HepG2 (cell line): Measurements from ENCODE around the gene FGF10. TPM values are rescaled to one million over a fixed set of nuclear protein-coding genes. Genes with fewer than 3 reads are reported as not detected.

ENCODE experiments used
- ATAC-seq: fragments of 200-7000 bp; cut with Tn5 transposase; 3 replicates; pipeline ENCODE4 v1.9.1; 2020; ENCODE audit warnings: mild to moderate bottlenecking, moderate library complexity
- BruUV-seq: library from RNA; stranded (reverse); fragments of 400-500 nt; replicated peaks from 2 replicates; lab custom pipeline; 2021; lab: Mats Ljungman, UMichigan
- CTCF ChIA-PET: fragments of 300-600 bp; formaldehyde crosslinking; extraction: SDS; loops from one replicate; lab custom pipeline; 2021; ENCODE audit warnings: low total read pairs, inconsistent platforms, low intra/inter-chr PET ratio; lab: Yijun Ruan, JAX
- POLR2A ChIA-PET: fragments of 350-600 bp; sonication (Branson Sonifier 250); formaldehyde crosslinking; loops from one replicate; lab custom pipeline; 2020; ENCODE audit warnings: antibody characterized with exemption, inconsistent platforms; lab: Yijun Ruan, JAX
- DNase-seq: peaks from one replicate; pipeline ENCODE4 v3.0.0-alpha.2; 2015; ENCODE audit warnings: low spot score
- FAIRE-seq: peaks from 3 replicates; lab custom pipeline; 2011; peaks lifted over from hg19 to GRCh38; lab: Jason Lieb, UNC
- H2AFZ ChIP-seq: one replicate; pipeline ENCODE4 v1.6.1; 2011; ENCODE audit warnings: low read length, inconsistent platforms
- H3K27ac ChIP-seq: fragments of 300-600 bp; 3 replicates; pipeline ENCODE4 v1.8.0; 2011; ENCODE audit warnings: mixed run types, mild to moderate bottlenecking, mixed read lengths, low read length, inconsistent platforms; ENCODE audit not compliant: insufficient read depth; ENCODE audit errors: extremely low read length
- H3K27me3 ChIP-seq, 2 experiments: fragments of 200-600 bp in 1 of 2; 2 replicates in 1 of 2; 3 replicates in 1 of 2; pipeline versions ENCODE4 v1.6.0 to v1.8.0; 2011; ENCODE audit warnings: low read length in 2 of 2, mild to moderate bottlenecking in 2 of 2, moderate library complexity in 2 of 2, inconsistent platforms in 1 of 2; ENCODE audit not compliant: insufficient read depth in 2 of 2, control insufficient read depth in 1 of 2
- H3K36me3 ChIP-seq, 2 experiments: fragments of 200-600 bp in 1 of 2; replicated peaks in 1 of 2; 2 replicates in 1 of 2; 3 replicates in 1 of 2; pipeline versions ENCODE4 v1.5.1 to v1.8.0; 2011; ENCODE audit warnings: low read length in 2 of 2, inconsistent platforms in 1 of 2; ENCODE audit not compliant: insufficient read depth in 2 of 2, control insufficient read depth in 1 of 2
- H3K4me1 ChIP-seq: 2 replicates; pipeline ENCODE4 v1.5.1; 2012; ENCODE audit warnings: low read length, inconsistent platforms; ENCODE audit not compliant: insufficient read depth
- H3K4me2 ChIP-seq: 2 replicates; pipeline ENCODE4 v1.6.0; 2011; ENCODE audit warnings: low read depth, low read length, inconsistent platforms
- H3K4me3 ChIP-seq, 3 experiments: fragments of 200-600 bp in 1 of 3; sonication (generic), shearing (Covaris generic) in 1 of 3; replicated peaks in 1 of 3; 2 replicates each; pipeline ENCODE4 v1.5.1; 2011 to 2016; ENCODE audit warnings: low read length in 3 of 3, inconsistent platforms in 2 of 3, low read depth in 2 of 3, mild to moderate bottlenecking in 2 of 3, control low read depth in 1 of 3, mixed read lengths in 1 of 3; ENCODE audit not compliant: insufficient read depth in 1 of 3
- H3K79me2 ChIP-seq: one replicate; pipeline ENCODE4 v1.6.1; 2011; ENCODE audit warnings: low read length, inconsistent platforms; ENCODE audit not compliant: insufficient read depth
- H3K9ac ChIP-seq: 2 replicates; pipeline ENCODE4 v1.6.0; 2011; ENCODE audit warnings: mild to moderate bottlenecking, low read depth, low read length, inconsistent platforms; ENCODE audit not compliant: insufficient read depth
- H3K9me3 ChIP-seq: 2 replicates; pipeline ENCODE4 v1.5.1; 2012; ENCODE audit warnings: mild to moderate bottlenecking, low read length
- H4K20me1 ChIP-seq: 2 replicates; pipeline ENCODE4 v1.6.0; 2011; ENCODE audit warnings: inconsistent platforms, mild to moderate bottlenecking, low read length, moderate library complexity; ENCODE audit not compliant: insufficient read depth
- JDP2 ChIP-seq: sonication (generic); formaldehyde crosslinking; IDR thresholded peaks from 2 replicates; pipeline ENCODE4 v1.8.1; 2022; ENCODE audit warnings: missing genetic modification reagents, borderline replicate concordance
- KDM6A ChIP-seq: IDR thresholded peaks from 2 replicates; pipeline ENCODE4 v1.6.1; 2016; ENCODE audit warnings: low read depth
- PTBP1 ChIP-seq: fragments of 200-400 bp; formaldehyde crosslinking; IDR thresholded peaks from 2 replicates; pipeline ENCODE4 v1.6.1; 2018; ENCODE audit warnings: low read length, low read depth; ENCODE audit not compliant: poor library complexity, severe bottlenecking
- ZNF207 ChIP-seq: fragments of 450-650 bp; IDR thresholded peaks from 2 replicates; pipeline ENCODE4 v1.6.1; 2016; ENCODE audit warnings: antibody characterized with exemption, borderline replicate concordance
- ZNF264 ChIP-seq: sonication (generic); formaldehyde crosslinking; IDR thresholded peaks from 2 replicates; pipeline ENCODE4 v1.4.0; 2020; ENCODE audit warnings: missing genetic modification reagents
- ZNF724P ChIP-seq: sonication (generic); formaldehyde crosslinking; IDR thresholded peaks from 2 replicates; pipeline ENCODE4 v1.8.0; 2022; ENCODE audit warnings: missing genetic modification reagents, borderline replicate concordance
- WGBS: methylation state at CpG from one replicate; pipeline ENCODE4 v1.1.6; 2017; ENCODE audit warnings: low lambda C conversion rate; 5-methylcytosine and 5-hydroxymethylcytosine counted together
- in situ Hi-C: cut with HindIII; loops from 2 replicates; pipeline ENCODE4 v1.10.0; 2017; ENCODE audit warnings: low pct_unique_long_range_greater_than_20kb; ENCODE audit not compliant: extremely low pct_ligation_motif_present
- intact Hi-C: fragments of 100-400 bp; cut with micrococcal nuclease; formaldehyde crosslinking; loops from one replicate; pipeline ENCODE4 v1.10.0; 2022; ENCODE audit not compliant: unreplicated experiment
- polyA plus RNA-seq, 8 experiments: library from polyadenylated mRNA; depleted of rRNA in 3 of 8; stranded (reverse) in 7 of 8; unstranded in 1 of 8; fragments of >200 nt; fragmentation: Illumina TruSeq in 4 of 8; extraction: Trizol in 4 of 8; gene quantifications; 2 replicates each; pipeline versions ENCODE4 v1.2.1 to v1.2.3, GENCODE V29; 2011 to 2016; ENCODE audit warnings: low read depth in 4 of 8, missing spikeins in 1 of 8, mixed read lengths in 1 of 8; ENCODE audit not compliant: insufficient read depth in 1 of 8
- total RNA-seq, 5 experiments: library from RNA; depleted of rRNA; stranded (reverse); fragments of >200 nt; fragmentation: Illumina TruSeq; extraction: Trizol; gene quantifications; 2 replicates each; pipeline ENCODE4 v1.2.3, GENCODE V29; 2016; ENCODE audit warnings: low read depth in 1 of 5
- TF ChIP-seq, protein P1 (sequence below): IDR thresholded peaks from 2 replicates; pipeline ENCODE4 v1.6.1; 2016; ENCODE audit warnings: missing biosample characterization, missing genetic modification reagents, low read depth
- TF ChIP-seq, protein P2 (sequence below): IDR thresholded peaks from 2 replicates; pipeline ENCODE4 v1.6.1; 2016; ENCODE audit warnings: mild to moderate bottlenecking
- TF ChIP-seq, protein P3 (sequence below): fragments of 450-650 bp; IDR thresholded peaks from 2 replicates; pipeline ENCODE4 v1.6.1; 2017; ENCODE audit warnings: mild to moderate bottlenecking
- TF ChIP-seq, protein P4 (sequence below): sonication (generic); formaldehyde crosslinking; IDR thresholded peaks from 2 replicates; pipeline ENCODE4 v1.4.0; 2020; ENCODE audit warnings: missing genetic modification reagents, borderline replicate concordance
- TF ChIP-seq, protein P5 (sequence below): sonication (generic); formaldehyde crosslinking; IDR thresholded peaks from 2 replicates; pipeline ENCODE4 v1.4.0; 2020; ENCODE audit warnings: missing genetic modification reagents
- TF ChIP-seq, protein P6 (sequence below): sonication (generic); IDR thresholded peaks from 2 replicates; pipeline ENCODE4 v1.6.1; 2016; ENCODE audit warnings: low read depth, borderline replicate concordance

The FGF10 gene
- total and polyA plus RNA-seq, 2 of the 13 experiments (the other 11 are each of a cell fraction or from before 2014, with no cell fraction given) = not detected

DNA sequence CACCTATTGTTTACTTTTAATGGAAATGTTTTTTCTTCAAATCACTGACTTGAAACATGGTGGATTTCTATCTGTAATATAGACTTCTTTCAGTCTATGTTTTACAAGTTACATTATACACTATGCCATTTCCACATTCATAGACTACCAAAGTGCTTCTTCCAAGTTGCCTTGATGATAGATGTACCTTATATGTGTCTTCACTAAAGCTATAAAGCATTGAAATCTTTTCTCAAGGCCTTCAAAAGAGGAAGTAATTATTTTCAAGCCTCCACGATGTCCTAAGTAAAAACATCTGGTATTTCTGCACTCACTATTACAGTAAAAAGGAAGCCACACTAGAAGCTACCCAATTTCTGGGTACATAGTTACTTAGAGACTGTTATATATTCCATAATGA lies 113.3 kb downstream of the FGF10 start:
- Histone ChIP-seq H3K9me3 (no peaks in the 10 kb centered on the region), H3K4me1 (no peaks in the 10 kb centered on the region), H3K27me3 (no peaks in the 10 kb centered on the region), H3K27ac (no peak overlapping the region), H3K4me3 (no peak overlapping the region), H3K36me3 (no peaks in the 10 kb centered on the region), H4K20me1 (no peaks in the 10 kb centered on the region), H3K4me2 (no peak overlapping the region), H3K9ac (no peak overlapping the region), H3K79me2 (no peaks in the 10 kb centered on the region), H2AFZ (no peak overlapping the region)
- POLR2A ChIA-PET = no interaction called here
- FAIRE-seq (no peak), DNase-seq (no peak), ATAC-seq (no peak)
- in situ Hi-C loops = no loop called here
- intact Hi-C loops = no loop called here
- CTCF ChIA-PET = no interaction called here
- 0% methylated on average over 1 of the region's 1 CpG for WGBS
- no TSS peak for BruUV-seq
- TF ChIP-seq PTBP1 (no peak), ZNF207 (no peak), ZNF264 (CRISPR knock-in tag) (no peak), ZNF724P (CRISPR knock-in tag) (no peak), KDM6A (no peak), JDP2 (CRISPR knock-in tag) (no peak)
- TF ChIP-seq, protein P1, sequence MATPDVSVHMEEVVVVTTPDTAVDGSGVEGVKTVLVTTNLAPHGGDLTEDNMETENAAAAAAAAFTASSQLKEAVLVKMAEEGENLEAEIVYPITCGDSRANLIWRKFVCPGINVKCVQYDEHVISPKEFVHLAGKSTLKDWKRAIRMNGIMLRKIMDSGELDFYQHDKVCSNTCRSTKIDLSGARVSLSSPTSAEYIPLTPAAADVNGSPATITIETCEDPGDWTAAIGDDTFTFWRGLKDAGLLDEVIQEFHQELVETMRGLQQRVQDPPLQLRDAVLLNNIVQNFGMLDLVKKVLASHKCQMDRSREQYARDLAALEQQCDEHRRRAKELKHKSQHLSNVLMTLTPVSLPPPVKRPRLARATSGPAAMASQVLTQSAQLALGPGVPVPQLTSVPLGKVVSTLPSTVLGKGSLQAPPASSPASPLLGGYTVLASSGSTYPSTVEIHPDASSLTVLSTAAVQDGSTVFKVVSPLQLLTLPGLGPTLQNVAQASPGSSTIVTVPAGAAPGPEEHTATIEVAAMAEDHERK = no peak
- TF ChIP-seq, protein P2, sequence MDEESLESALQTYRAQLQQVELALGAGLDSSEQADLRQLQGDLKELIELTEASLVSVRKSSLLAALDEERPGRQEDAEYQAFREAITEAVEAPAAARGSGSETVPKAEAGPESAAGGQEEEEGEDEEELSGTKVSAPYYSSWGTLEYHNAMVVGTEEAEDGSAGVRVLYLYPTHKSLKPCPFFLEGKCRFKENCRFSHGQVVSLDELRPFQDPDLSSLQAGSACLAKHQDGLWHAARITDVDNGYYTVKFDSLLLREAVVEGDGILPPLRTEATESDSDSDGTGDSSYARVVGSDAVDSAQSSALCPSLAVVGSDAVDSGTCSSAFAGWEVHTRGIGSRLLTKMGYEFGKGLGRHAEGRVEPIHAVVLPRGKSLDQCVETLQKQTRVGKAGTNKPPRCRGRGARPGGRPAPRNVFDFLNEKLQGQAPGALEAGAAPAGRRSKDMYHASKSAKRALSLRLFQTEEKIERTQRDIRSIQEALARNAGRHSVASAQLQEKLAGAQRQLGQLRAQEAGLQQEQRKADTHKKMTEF (CRISPR knock-in tag) = no peak
- TF ChIP-seq, protein P3, sequence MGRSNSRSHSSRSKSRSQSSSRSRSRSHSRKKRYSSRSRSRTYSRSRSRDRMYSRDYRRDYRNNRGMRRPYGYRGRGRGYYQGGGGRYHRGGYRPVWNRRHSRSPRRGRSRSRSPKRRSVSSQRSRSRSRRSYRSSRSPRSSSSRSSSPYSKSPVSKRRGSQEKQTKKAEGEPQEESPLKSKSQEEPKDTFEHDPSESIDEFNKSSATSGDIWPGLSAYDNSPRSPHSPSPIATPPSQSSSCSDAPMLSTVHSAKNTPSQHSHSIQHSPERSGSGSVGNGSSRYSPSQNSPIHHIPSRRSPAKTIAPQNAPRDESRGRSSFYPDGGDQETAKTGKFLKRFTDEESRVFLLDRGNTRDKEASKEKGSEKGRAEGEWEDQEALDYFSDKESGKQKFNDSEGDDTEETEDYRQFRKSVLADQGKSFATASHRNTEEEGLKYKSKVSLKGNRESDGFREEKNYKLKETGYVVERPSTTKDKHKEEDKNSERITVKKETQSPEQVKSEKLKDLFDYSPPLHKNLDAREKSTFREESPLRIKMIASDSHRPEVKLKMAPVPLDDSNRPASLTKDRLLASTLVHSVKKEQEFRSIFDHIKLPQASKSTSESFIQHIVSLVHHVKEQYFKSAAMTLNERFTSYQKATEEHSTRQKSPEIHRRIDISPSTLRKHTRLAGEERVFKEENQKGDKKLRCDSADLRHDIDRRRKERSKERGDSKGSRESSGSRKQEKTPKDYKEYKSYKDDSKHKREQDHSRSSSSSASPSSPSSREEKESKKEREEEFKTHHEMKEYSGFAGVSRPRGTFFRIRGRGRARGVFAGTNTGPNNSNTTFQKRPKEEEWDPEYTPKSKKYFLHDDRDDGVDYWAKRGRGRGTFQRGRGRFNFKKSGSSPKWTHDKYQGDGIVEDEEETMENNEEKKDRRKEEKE = no peak
- TF ChIP-seq, protein P4, sequence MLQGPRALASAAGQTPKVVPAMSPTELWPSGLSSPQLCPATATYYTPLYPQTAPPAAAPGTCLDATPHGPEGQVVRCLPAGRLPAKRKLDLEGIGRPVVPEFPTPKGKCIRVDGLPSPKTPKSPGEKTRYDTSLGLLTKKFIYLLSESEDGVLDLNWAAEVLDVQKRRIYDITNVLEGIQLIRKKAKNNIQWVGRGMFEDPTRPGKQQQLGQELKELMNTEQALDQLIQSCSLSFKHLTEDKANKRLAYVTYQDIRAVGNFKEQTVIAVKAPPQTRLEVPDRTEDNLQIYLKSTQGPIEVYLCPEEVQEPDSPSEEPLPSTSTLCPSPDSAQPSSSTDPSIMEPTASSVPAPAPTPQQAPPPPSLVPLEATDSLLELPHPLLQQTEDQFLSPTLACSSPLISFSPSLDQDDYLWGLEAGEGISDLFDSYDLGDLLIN (CRISPR knock-in tag) = no peak
- TF ChIP-seq, protein P5, sequence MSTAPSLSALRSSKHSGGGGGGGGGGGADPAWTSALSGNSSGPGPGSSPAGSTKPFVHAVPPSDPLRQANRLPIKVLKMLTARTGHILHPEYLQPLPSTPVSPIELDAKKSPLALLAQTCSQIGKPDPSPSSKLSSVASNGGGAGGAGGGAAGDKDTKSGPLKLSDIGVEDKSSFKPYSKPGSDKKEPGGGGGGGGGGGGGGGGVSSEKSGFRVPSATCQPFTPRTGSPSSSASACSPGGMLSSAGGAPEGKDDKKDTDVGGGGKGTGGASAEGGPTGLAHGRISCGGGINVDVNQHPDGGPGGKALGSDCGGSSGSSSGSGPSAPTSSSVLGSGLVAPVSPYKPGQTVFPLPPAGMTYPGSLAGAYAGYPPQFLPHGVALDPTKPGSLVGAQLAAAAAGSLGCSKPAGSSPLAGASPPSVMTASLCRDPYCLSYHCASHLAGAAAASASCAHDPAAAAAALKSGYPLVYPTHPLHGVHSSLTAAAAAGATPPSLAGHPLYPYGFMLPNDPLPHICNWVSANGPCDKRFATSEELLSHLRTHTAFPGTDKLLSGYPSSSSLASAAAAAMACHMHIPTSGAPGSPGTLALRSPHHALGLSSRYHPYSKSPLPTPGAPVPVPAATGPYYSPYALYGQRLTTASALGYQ = no peak
- TF ChIP-seq, protein P6, sequence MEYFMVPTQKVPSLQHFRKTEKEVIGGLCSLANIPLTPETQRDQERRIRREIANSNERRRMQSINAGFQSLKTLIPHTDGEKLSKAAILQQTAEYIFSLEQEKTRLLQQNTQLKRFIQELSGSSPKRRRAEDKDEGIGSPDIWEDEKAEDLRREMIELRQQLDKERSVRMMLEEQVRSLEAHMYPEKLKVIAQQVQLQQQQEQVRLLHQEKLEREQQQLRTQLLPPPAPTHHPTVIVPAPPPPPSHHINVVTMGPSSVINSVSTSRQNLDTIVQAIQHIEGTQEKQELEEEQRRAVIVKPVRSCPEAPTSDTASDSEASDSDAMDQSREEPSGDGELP = no peak
